Bronchial epithelial cell (primary cell): ENCODE measurements around the gene ZNF689. TPM values are rescaled to one million over a fixed set of nuclear protein-coding genes. Genes with fewer than 3 reads are reported as not detected.
A peak's percentile ranks its signal among the peaks of the same experiment; 100 is the strongest.

Experiments
- DNase-seq: peaks from one replicate; pipeline ENCODE4 v3.0.0-alpha.2; 2010; ENCODE audit warnings: low read depth
- FAIRE-seq: peaks from 2 replicates; lab custom pipeline; 2011; peaks lifted over from hg19 to GRCh38; lab: Jason Lieb, UNC
- H3K27me3 ChIP-seq: 2 replicates; pipeline ENCODE4 v1.5.1; 2011; ENCODE audit warnings: low read length; ENCODE audit not compliant: control insufficient read depth, insufficient read depth
- H3K36me3 ChIP-seq: 2 replicates; pipeline ENCODE4 v1.5.1; 2011; ENCODE audit warnings: low read length; ENCODE audit not compliant: control insufficient read depth, insufficient read depth
- H3K4me3 ChIP-seq: 2 replicates; pipeline ENCODE4 v1.5.1; 2011; ENCODE audit warnings: mild to moderate bottlenecking, low read depth, low read length, control low read depth
- total RNA-seq: library from RNA; depleted of rRNA; stranded (reverse); fragments of >200 nt; gene quantifications from 2 replicates; pipeline ENCODE4 v1.2.1, GENCODE V29; 2014
- TF ChIP-seq, protein P1 (sequence below): IDR thresholded peaks from 2 replicates; pipeline ENCODE4 v1.5.1; 2011; ENCODE audit warnings: mild to moderate bottlenecking, moderate library complexity, low read length, control low read depth, inconsistent platforms; ENCODE audit not compliant: insufficient read depth, severe bottlenecking

The ZNF689 gene
- total RNA-seq, 1 donor from 2014 or later: 2.6 TPM

GRCh38 chr16:30606004-30606403, 4.2 kb downstream of the ZNF689 start:
- H3K4me3 ChIP-seq: no peak overlapping the region
- TF ChIP-seq, protein P1, sequence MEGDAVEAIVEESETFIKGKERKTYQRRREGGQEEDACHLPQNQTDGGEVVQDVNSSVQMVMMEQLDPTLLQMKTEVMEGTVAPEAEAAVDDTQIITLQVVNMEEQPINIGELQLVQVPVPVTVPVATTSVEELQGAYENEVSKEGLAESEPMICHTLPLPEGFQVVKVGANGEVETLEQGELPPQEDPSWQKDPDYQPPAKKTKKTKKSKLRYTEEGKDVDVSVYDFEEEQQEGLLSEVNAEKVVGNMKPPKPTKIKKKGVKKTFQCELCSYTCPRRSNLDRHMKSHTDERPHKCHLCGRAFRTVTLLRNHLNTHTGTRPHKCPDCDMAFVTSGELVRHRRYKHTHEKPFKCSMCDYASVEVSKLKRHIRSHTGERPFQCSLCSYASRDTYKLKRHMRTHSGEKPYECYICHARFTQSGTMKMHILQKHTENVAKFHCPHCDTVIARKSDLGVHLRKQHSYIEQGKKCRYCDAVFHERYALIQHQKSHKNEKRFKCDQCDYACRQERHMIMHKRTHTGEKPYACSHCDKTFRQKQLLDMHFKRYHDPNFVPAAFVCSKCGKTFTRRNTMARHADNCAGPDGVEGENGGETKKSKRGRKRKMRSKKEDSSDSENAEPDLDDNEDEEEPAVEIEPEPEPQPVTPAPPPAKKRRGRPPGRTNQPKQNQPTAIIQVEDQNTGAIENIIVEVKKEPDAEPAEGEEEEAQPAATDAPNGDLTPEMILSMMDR: no peak
- no peak for FAIRE-seq
- no peaks in the 10 kb centered on the region for H3K27me3 ChIP-seq
- H3K36me3 ChIP-seq: peaks cover 8% of the 10 kb centered on the region
- no peak for DNase-seq

DNA sequence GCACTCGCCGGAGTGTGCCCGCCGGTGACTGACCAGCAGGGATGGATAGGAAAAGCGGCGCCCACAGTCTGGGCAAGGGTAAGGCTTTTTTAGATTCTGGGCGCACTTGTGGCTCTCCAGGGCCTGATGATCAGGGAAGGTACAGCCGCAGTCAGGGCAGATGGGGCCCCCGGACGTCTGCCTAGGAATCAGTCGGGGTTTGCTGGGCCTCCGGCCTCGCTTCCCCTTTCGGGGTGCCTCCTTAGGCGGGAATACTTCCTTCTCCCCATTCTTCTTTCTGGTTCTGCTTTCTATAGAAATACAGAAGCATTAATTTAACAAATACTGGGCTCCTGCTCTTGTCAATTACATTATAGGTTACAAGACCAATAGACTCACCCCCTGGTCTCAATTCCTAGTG, 5.0 kb downstream of the ZNF689 start:
- no peak for DNase-seq
- H3K27me3 ChIP-seq: no peaks in the 10 kb centered on the region
- TF ChIP-seq, protein P1: no peak
- no peak for FAIRE-seq
- H3K4me3 ChIP-seq: no peak overlapping the region
- peaks cover 8% of the 10 kb centered on the region for H3K36me3 ChIP-seq

DNA sequence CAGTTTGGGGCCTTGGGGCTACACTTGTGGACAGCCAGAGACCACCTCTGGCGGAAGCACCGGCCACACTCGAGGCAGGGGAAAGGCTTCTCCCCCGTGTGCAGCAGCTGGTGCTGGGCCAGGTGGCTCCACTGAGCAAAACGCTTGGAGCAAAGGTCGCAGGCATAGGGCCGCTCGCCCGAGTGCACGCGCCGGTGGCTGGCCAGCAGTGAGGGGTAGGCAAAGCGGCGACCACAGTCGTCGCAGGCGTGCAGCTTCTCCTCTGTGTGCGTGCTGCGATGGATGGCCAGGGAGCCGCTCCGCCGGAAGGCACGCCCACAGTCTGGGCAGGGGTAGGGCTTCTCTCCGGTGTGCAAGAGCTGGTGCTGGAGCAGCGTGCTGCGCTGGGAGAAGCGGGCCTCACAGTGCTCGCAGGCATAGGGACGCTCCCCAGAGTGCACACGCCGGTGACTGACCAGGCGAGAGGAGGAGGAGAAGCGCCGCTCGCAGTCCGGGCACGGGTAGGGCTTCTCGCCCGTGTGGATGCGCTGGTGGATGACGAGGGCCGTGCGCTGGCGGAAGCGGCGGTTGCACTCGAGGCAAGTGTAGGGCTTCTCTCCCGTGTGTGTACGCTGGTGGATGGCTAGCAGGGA, 5.8 kb downstream of the ZNF689 start:
- Histone ChIP-seq H3K36me3 (peaks cover 8% of the 10 kb centered on the region), H3K4me3 (no peak overlapping the region), H3K27me3 (no peaks in the 10 kb centered on the region)
- DNase-seq (no peak), FAIRE-seq (no peak)
- TF ChIP-seq, protein P1: no peak

- no peaks in the 10 kb centered on the region for H3K27me3 ChIP-seq
- TF ChIP-seq, protein P1: no peak
- DNase-seq (no peak), FAIRE-seq (no peak)
- H3K4me3 ChIP-seq: no peak overlapping the region
- peaks cover 8% of the 10 kb centered on the region for H3K36me3 ChIP-seq
Observed at GRCh38 chr16:30603945-30604315, 6.3 kb downstream of the ZNF689 start.

DNA sequence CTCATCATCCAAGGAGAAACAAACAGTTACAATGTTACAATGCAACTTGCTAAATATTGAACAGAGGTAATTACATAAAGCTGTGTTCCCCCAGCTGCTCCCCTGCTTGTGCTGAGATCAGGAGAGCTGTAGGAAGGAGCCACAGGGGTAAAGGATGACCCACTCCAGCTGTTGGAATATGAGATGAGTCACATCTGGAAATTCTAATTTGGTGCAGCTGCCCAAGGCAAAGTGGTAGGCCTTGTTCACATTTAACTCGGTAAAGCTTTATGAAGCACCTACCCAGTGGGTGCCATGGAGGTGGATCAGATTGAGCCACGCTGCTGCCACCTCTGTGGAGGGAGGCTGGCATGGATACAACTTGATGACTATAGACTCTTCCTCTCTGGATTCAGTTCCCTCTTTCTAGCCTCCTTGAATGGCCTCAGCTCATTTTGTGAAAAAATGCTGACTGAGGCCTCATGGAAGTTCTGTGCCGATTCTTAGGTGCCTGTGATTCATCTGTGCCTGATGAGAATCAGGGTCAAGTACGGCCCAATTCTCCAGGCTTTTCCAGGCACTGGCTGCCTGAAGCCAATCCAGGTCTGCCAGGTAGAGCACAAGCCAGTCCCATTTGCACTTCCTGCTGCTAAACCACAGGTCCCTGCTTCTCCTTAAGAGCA, 7.4 kb downstream of the ZNF689 start:
- Histone ChIP-seq H3K36me3 (peaks cover 5% of the 10 kb centered on the region), H3K27me3 (no peaks in the 10 kb centered on the region), H3K4me3 (no peak overlapping the region)
- DNase-seq: peak; percentile 29
- no peak for FAIRE-seq
- TF ChIP-seq, protein P1: no peak
